Right kidney (tissue), 1 donor: ENCODE data around the gene OR6Q1.

Experiments used
- DNase-seq: peaks from one replicate; pipeline ENCODE4 v3.0.0-alpha.2; 2016

The OR6Q1 gene

DNA sequence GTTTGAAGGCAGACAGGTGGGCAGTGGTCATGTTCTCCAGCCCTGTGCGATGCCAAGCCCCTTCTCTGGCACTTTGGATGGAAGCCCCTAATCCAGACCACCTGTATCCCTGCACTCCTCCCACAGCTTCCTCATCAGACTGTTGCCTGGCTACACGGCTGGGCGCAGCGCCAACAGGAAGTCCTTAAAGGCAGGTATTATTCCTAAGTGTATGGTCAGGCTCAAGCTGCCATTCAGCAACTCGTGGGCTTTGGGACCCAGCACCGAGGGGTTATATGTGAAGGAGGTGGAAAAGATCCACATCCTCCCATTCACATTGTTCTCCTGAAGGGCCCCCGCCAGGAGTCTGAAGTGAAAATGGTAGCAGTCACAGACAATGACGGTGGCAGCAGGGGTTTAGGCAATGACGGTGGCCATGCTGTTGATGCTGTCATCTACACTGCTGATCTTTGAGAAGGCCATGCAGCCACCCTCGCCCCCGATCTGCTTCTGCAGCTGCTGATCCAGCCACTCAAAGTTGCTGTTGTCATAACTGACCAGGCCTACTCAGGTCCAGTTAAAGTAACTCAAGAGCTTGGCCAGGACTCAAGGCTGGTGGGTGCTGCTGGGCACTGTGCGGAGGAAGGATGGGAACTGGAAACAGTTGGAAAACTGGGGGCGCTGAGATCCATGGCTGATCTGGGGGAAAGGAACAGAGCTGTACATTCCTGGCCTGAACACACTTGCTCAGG lies 27.7 kb downstream of the OR6Q1 start:
- no peak for DNase-seq

DNA sequence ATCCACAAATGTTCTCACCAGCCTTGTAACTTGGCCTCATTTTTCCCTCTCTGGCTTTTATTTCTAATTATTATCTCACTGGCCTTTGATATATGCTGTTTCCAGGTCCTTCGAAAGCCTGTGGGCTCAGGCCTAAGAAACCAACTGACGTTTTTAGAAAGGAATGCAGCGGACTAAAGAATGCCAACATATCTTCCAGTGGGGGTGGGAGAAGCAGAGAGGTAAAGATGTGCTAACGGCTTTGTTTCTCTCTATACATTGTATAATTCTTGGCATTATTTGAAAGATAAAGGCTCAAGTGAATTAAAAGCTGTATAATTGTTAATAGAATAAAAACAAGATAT lies 28.2 kb downstream of the OR6Q1 start:
- no peak for DNase-seq

DNA sequence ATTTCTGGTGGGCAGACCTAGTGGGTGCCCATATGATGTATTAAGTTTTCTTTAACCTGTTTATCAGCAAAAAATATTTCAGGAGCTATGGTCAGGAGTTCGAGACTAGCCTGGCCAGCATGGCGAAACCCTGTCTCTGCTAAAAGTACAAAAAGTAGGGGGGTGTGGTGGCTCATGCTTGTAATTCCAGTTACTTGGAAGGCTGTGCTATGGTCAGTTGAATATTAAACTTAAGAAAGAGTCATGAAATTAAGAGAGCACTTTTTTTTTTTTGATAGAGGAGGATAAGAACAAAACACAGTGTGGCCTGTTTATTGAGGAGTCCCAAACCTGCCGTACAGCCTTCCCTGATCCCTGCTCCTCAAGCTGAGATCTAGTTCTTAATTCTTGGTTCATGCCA lies 29.8 kb downstream of the OR6Q1 start:
- no peak for DNase-seq

DNA sequence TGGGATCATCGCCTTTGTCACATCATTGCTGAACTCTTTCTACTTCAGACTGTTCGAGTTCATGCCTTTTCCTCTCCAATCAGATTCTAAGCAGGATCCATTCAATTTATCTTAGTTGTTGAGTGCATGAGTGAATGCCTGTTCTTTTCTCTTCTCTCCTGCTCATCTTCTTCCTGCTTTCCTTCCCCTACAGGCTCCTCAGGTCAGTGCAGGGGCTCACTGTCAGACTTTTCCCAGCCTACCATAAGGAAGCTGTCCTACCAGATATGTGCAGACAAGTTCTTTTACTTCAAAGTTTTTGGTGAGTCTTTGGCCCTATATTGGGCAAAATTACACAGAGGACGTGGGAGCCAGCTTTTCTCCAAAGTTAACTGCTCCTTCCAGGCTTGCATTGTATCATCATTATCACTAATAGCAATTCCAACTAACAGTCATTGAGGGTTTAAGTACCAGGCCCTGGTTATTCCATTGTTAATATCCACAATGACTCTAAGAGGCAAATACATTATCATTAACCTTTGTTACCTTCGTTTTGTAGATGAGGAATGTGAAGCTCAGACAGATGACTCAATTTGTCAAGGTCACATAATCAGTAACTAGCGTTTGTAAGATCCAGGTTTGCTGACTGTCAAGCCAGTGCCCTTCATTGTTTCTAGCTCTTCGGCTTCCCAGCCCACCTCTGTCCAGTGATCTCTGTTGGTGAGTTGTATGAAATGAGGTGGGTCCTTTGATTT lies 30.4 kb downstream of the OR6Q1 start:
- DNase-seq, result no peak

DNA sequence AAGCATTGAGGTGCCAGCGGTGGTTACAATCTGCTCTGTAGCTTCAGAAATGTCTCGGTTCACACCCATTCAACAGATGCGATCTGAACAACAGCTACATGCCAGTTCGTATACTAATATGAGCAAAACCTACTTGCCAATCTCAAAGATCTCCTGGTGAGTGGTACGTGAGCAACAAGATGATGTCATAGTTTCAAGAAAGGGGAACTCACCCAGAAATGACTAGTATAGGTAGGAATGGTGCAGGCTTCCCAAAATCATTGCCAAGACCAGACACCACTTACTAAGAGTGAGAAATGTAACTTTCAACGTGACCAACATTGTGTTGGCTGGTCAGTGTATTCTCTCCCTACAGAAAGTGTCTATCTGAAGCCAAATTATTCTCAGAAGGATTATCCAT lies 31.1 kb downstream of the OR6Q1 start:
- no peak for DNase-seq

DNA sequence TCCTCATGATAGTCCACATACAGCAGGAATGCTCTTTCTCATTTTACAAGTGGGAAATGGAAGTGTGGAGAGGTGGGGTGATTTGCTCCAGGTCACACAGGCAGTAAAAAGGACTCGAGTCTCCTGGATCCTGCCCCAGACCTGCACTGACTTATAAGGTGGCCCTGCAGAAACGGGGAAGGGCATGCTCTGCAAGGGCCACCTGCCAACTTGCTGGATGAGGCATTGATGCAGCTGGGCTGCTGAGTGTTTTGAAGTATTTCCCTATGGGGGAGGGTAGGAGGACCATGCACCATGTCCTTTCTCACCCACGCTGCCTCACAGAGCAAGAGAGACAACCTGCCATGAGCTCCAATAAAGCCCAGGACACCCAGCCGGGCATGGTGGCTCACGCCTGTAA lies 36.9 kb downstream of the OR6Q1 start:
- no peak for DNase-seq

DNA sequence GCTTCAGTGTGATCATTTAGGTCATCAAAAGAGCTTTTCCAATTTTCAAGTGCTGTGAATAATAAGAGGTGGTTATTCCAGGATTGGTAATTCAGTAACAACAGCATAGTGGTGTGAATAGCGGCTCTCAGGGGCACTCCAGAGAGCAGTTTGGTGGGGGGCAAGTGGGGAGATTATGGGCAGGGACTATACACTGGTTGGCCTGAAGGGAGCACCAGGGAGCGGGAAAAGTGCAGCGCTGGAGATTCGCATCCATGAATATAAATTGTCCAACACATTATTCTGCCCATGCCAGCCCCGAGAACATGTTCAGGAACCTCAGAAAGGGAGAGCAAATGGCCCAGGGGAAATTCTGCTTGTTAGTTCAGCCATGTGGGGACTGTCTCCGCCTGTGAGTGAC lies 37.9 kb downstream of the OR6Q1 start:
- no peak for DNase-seq

DNA sequence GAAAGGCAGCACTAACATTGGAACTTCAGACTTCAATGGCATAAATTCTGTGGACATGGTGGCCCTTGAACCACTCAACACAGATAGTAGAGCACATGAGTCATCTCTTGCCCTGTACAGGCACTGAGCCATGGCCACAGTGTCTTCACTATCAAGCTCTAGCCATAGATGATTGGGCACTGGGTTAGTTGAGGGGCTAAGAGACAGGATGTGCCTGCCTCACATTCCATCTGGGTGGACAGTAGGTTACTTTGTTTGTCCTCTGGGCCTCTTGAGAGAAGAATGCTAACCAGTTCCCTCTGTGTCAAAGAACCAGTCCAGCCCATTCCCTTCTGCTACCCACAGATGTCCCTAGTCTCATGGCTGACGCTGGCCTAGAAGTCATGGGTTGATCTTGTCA lies 39.8 kb downstream of the OR6Q1 start:
- DNase-seq, result no peak

DNA sequence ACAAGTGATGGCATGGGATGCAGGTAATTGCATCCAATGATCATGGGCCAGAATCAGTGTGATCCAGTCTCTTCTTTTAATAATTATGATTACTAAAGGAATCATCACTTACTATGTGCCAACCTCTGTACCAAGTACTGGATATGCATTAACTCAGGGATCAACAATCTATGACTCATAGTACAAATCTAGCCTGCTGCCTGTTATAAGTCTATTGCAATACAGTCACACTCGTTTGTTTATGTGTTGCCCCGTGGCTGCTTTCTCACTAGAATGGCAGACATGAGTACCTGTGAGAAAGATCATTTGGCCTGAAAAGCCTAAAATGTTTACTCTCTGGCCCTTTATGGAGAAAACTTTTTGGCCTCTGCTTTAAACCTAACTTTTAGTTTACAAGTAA lies 45.0 kb downstream of the OR6Q1 start:
- no peak for DNase-seq
